BE2C (cell line): ENCODE data around the gene GPT2.

Source experiments
- DNase-seq: peaks from one replicate; pipeline ENCODE4 v3.0.0-alpha.2; 2020
- H3K27me3 ChIP-seq: fragments of 250-450 bp; sonication (Bioruptor Pico); 2 replicates; pipeline ENCODE4 v1.5.1; 2020; ENCODE audit warnings: mild to moderate bottlenecking
- H3K36me3 ChIP-seq: fragments of 250-450 bp; sonication (Bioruptor Pico); 2 replicates; pipeline ENCODE4 v1.5.1; 2020; ENCODE audit warnings: mild to moderate bottlenecking
- H3K4me1 ChIP-seq: fragments of 250-450 bp; sonication (Bioruptor Pico); 2 replicates; pipeline ENCODE4 v1.5.1; 2020
- H3K4me3 ChIP-seq: 2 replicates; pipeline ENCODE4 v1.5.1; 2011; ENCODE audit warnings: low read depth, low read length
- H3K9me3 ChIP-seq: fragments of 250-450 bp; sonication (Bioruptor Pico); 2 replicates; pipeline ENCODE4 v1.5.1; 2020
- CTCF ChIP-seq: IDR thresholded peaks from 2 replicates; pipeline ENCODE4 v1.5.1; 2012; ENCODE audit warnings: mild to moderate bottlenecking, low read depth, low read length

GPT2 gene

GRCh38 chr16:46972429-46973206 is 88.5 kb downstream of the GPT2 start:
- TF ChIP-seq CTCF: no peak
- Histone ChIP-seq H3K4me1 (peaks cover 8% of the 10 kb centered on the region), H3K27me3 (no peaks in the 10 kb centered on the region)

GRCh38 chr16:46973207-46973995 is 89.2 kb downstream of the GPT2 start, which contains the start of gene DNAJA2:
TSS of gene DNAJA2 (minus strand) at chr16:46973674. CDS start at chr16:46973572, 102 bp downstream.
- TF ChIP-seq CTCF: no peak
- DNase-seq: peak; percentile 96
- H3K4me1 ChIP-seq: peaks cover 8% of the 10 kb centered on the region
- no peaks in the 10 kb centered on the region for H3K27me3 ChIP-seq
- peak within 1 kb of the TSS; percentile 87 for H3K4me3 ChIP-seq
- H3K9me3 ChIP-seq: no peaks in the 10 kb centered on the region
- H3K36me3 ChIP-seq: peaks cover 22% of the 10 kb centered on the region

More at GRCh38 chr16:46972429-46973206, 88.5 kb downstream of the GPT2 start:
- peak; percentile 48 for DNase-seq
- H3K4me3 ChIP-seq: peak overlapping the region; percentile 87
- H3K36me3 ChIP-seq: peaks cover 30% of the 10 kb centered on the region
- no peaks in the 10 kb centered on the region for H3K9me3 ChIP-seq

GRCh38 chr16:46973996-46974324 is 89.8 kb downstream of the GPT2 start:
- H3K4me1 ChIP-seq: peaks cover 8% of the 10 kb centered on the region
- peak overlapping the region; percentile 87 for H3K4me3 ChIP-seq
- TF ChIP-seq CTCF: no peak
- DNase-seq: no peak
- no peaks in the 10 kb centered on the region for H3K27me3 ChIP-seq
- H3K36me3 ChIP-seq: peaks cover 16% of the 10 kb centered on the region
- no peaks in the 10 kb centered on the region for H3K9me3 ChIP-seq

- peaks cover 8% of the 10 kb centered on the region for H3K4me1 ChIP-seq
- no peaks in the 10 kb centered on the region for H3K9me3 ChIP-seq
- no peaks in the 10 kb centered on the region for H3K27me3 ChIP-seq
- peak overlapping the region; percentile 87 for H3K4me3 ChIP-seq
- peak; percentile 39 for DNase-seq
- TF ChIP-seq CTCF: no peak
- peaks cover 13% of the 10 kb centered on the region for H3K36me3 ChIP-seq
These were observed 90.2 kb downstream of the GPT2 start for GRCh38 chr16:46974352-46974751.

GRCh38 chr16:46975165-46975564 is 91.0 kb downstream of the GPT2 start:
- no peak for TF ChIP-seq CTCF
- no peak overlapping the region for H3K4me3 ChIP-seq
- peaks cover 7% of the 10 kb centered on the region for H3K36me3 ChIP-seq
- no peaks in the 10 kb centered on the region for H3K27me3 ChIP-seq
- peaks cover 8% of the 10 kb centered on the region for H3K4me1 ChIP-seq
- H3K9me3 ChIP-seq: no peaks in the 10 kb centered on the region
- no peak for DNase-seq

GRCh38 chr16:46975908-46976470 is 91.8 kb downstream of the GPT2 start:
- H3K36me3 ChIP-seq: peaks cover 3% of the 10 kb centered on the region
- peaks cover 8% of the 10 kb centered on the region for H3K4me1 ChIP-seq
- H3K9me3 ChIP-seq: no peaks in the 10 kb centered on the region
- DNase-seq: no peak
- TF ChIP-seq CTCF: no peak
- no peaks in the 10 kb centered on the region for H3K27me3 ChIP-seq
- no peak overlapping the region for H3K4me3 ChIP-seq
